ENCODE results near the gene CSAD.

The CSAD gene

GRCh38 chr12:53191096-53191884 lies 10.6 kb upstream of the CSAD start:
- Histone ChIP-seq H3K27me3 (ENCODE audit: insufficient read depth, low read depth, severe bottlenecking) (no peaks in the 10 kb centered on the region), H3K9me3 (ENCODE audit: severe bottlenecking) (no peaks in the 10 kb centered on the region), H3K36me3 (peaks cover 30% of the 10 kb centered on the region), H3K27ac (no peak overlapping the region), H3K4me3 (ENCODE audit: low read depth, low read length) (no peak overlapping the region)
- no peak for DNase-seq
- TF ChIP-seq, protein P1, sequence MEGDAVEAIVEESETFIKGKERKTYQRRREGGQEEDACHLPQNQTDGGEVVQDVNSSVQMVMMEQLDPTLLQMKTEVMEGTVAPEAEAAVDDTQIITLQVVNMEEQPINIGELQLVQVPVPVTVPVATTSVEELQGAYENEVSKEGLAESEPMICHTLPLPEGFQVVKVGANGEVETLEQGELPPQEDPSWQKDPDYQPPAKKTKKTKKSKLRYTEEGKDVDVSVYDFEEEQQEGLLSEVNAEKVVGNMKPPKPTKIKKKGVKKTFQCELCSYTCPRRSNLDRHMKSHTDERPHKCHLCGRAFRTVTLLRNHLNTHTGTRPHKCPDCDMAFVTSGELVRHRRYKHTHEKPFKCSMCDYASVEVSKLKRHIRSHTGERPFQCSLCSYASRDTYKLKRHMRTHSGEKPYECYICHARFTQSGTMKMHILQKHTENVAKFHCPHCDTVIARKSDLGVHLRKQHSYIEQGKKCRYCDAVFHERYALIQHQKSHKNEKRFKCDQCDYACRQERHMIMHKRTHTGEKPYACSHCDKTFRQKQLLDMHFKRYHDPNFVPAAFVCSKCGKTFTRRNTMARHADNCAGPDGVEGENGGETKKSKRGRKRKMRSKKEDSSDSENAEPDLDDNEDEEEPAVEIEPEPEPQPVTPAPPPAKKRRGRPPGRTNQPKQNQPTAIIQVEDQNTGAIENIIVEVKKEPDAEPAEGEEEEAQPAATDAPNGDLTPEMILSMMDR (IDR thresholded peaks at IDR 0.05; ENCODE audit: low read depth, low read length), result no peak

GRCh38 chr12:53190108-53190729 lies 9.5 kb upstream of the CSAD start:
- TF ChIP-seq, protein P1 (IDR thresholded peaks at IDR 0.05; ENCODE audit: low read depth, low read length), result peak; percentile 89
- Histone ChIP-seq H3K27me3 (ENCODE audit: insufficient read depth, low read depth, severe bottlenecking) (no peaks in the 10 kb centered on the region), H3K27ac (no peak overlapping the region), H3K36me3 (peaks cover 41% of the 10 kb centered on the region), H3K9me3 (ENCODE audit: severe bottlenecking) (no peaks in the 10 kb centered on the region), H3K4me3 (ENCODE audit: low read depth, low read length) (no peak overlapping the region)
- DNase-seq, result peak; percentile 62

DNA sequence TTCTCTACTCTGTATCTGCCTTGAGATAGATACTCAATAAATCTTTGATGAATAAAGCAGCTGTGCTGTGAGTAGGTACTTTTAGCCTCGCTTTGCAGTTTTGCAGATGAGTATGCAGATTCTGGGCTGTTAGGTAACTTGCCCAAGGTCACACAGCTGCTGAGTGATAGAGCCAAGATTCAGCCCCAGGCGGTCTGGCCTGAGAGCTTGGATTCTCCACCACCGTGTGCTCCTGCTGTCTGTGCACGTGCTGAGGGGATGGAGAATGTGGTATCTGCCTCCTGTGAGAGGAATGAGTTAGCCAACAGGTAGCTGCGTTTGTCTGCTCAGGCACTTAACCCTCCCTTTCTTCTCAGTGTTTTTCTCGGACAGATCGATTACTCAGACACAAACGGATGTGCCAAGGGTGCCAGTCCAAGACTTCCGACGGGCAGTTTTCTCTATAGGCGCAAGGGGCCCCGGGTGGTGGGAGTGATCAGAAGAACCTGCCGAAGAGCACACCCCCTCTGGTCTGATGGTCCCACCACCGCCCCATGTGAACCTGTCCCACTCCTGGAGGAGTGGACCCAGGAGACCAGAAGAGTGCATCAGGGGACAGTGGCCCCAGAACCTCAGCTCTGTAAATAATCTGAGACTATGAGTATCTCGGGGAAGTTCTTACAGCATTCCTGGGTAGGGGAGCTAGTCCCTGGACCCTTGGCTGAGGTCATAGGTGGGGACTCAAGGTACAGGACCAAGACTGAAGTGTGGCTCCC lies 6.6 kb upstream of the CSAD start:
- H3K9me3 ChIP-seq (ENCODE audit: severe bottlenecking), result no peaks in the 10 kb centered on the region
- no peak overlapping the region for H3K4me3 ChIP-seq (ENCODE audit: low read depth, low read length)
- H3K36me3 ChIP-seq, result peaks cover 70% of the 10 kb centered on the region
- TF ChIP-seq, protein P1 (IDR thresholded peaks at IDR 0.05; ENCODE audit: low read depth, low read length), result no peak
- no peak for DNase-seq
- H3K27ac ChIP-seq, result no peak overlapping the region
- no peaks in the 10 kb centered on the region for H3K27me3 ChIP-seq (ENCODE audit: insufficient read depth, low read depth, severe bottlenecking)

DNA sequence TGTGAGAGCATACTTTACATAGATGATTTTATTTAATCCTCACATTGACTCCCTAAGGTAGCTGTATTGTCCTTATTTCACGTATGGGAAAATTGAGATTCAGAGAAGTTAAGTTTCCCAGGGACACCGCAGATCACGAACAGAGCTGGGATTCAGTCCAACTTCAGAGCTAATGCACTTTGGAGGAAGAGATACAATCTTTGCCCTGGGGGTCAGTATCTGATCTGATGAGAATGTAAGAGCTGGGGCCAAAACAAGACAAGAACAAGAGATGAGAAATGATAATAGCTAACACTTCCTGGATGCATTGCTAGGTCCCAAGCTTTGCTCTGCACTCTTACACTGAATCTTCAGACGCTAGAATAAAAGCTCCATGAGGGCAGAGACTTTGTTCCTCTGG lies 6.0 kb upstream of the CSAD start:
- no peaks in the 10 kb centered on the region for H3K27me3 ChIP-seq (ENCODE audit: insufficient read depth, low read depth, severe bottlenecking)
- peaks cover 76% of the 10 kb centered on the region for H3K36me3 ChIP-seq
- no peaks in the 10 kb centered on the region for H3K9me3 ChIP-seq (ENCODE audit: severe bottlenecking)
- DNase-seq, result no peak
- H3K27ac ChIP-seq, result no peak overlapping the region
- TF ChIP-seq, protein P1 (IDR thresholded peaks at IDR 0.05; ENCODE audit: low read depth, low read length), result no peak
- H3K4me3 ChIP-seq (ENCODE audit: low read depth, low read length), result no peak overlapping the region

DNA sequence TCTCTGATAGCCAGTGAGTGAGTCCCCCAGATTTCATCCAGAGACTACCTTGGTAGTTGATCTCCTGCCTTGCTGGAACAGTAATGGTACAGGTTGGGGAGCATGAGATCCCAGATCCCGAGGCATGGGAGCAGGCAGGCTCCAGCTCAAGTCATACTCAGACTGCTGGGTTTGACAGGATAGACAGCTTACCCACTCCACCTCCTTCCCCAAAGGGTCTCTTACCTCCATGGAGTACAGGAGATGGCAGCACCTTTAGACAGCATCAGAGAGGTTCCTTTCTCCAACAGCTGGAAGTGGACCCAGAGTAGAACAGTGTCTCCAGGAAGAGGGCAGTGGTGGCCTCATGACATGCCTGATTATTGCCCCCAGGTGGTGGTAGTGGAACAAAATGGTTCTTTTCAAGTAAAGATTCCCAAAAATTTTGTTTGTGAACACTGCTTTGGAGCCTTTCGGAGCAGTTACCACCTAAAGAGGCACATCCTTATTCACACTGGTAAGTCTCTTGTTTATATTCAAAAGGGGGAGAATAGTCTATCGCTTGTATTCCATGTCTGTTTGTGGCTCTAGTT lies 4.9 kb upstream of the CSAD start:
- H3K4me3 ChIP-seq (ENCODE audit: low read depth, low read length), result no peak overlapping the region
- peaks cover 71% of the 10 kb centered on the region for H3K36me3 ChIP-seq
- TF ChIP-seq, protein P1 (IDR thresholded peaks at IDR 0.05; ENCODE audit: low read depth, low read length), result no peak

More for the DNA sequence above, 4.9 kb upstream of the CSAD start:
- Histone ChIP-seq H3K27ac (no peak overlapping the region), H3K9me3 (ENCODE audit: severe bottlenecking) (no peaks in the 10 kb centered on the region), H3K27me3 (ENCODE audit: insufficient read depth, low read depth, severe bottlenecking) (no peaks in the 10 kb centered on the region)
- DNase-seq, result no peak

All from WERI-Rb-1 (cell line).